KOPT-K1 (cell line): ENCODE measurements around the gene EFCC1.
A peak's percentile ranks its signal among the peaks of the same experiment; 100 is the strongest.

Experiments
- H3K27ac ChIP-seq: fragments of 200-600 bp; sonication (generic); 2 replicates; pipeline ENCODE4 v1.5.1; 2016; ENCODE audit warnings: antibody characterized with exemption, mild to moderate bottlenecking, low read depth, low read length; ENCODE audit not compliant: poor library complexity, severe bottlenecking
- H3K36me3 ChIP-seq: fragments of 200-600 bp; sonication (generic); 2 replicates; pipeline ENCODE4 v1.5.1; 2017; ENCODE audit warnings: antibody characterized with exemption, mild to moderate bottlenecking, low read length, moderate library complexity; ENCODE audit not compliant: insufficient read depth
- H3K9me3 ChIP-seq: fragments of 200-600 bp; sonication (generic); 2 replicates; pipeline ENCODE4 v1.5.1; 2017; ENCODE audit warnings: antibody characterized with exemption, low read length, mild to moderate bottlenecking; ENCODE audit not compliant: insufficient read depth, poor library complexity, severe bottlenecking

The EFCC1 gene

GRCh38 chr3:128991355-128991895, 9.7 kb upstream of the EFCC1 start:
- H3K36me3 ChIP-seq, result no peaks in the 10 kb centered on the region
- no peaks in the 10 kb centered on the region for H3K9me3 ChIP-seq
- no peak overlapping the region for H3K27ac ChIP-seq

GRCh38 chr3:128992926-128993460, 8.1 kb upstream of the EFCC1 start:
- Histone ChIP-seq H3K27ac (no peak overlapping the region), H3K9me3 (no peaks in the 10 kb centered on the region), H3K36me3 (no peaks in the 10 kb centered on the region)

- H3K27ac ChIP-seq, result peak within 1 kb of the TSS; percentile 43
- H3K9me3 ChIP-seq, result no peaks in the 10 kb centered on the region
- no peaks in the 10 kb centered on the region for H3K36me3 ChIP-seq
These were observed 7.5 kb upstream of the EFCC1 start, which contains the start of gene CFAP92 for GRCh38 chr3:128993461-128994172. TSS of gene CFAP92 (minus strand) at chr3:128994076. CDS start at chr3:128993304, 772 bp downstream.

- Histone ChIP-seq H3K36me3 (no peaks in the 10 kb centered on the region), H3K27ac (peak overlapping the region; percentile 43), H3K9me3 (no peaks in the 10 kb centered on the region)
These were observed 7.0 kb upstream of the EFCC1 start for GRCh38 chr3:128994173-128994512.

DNA sequence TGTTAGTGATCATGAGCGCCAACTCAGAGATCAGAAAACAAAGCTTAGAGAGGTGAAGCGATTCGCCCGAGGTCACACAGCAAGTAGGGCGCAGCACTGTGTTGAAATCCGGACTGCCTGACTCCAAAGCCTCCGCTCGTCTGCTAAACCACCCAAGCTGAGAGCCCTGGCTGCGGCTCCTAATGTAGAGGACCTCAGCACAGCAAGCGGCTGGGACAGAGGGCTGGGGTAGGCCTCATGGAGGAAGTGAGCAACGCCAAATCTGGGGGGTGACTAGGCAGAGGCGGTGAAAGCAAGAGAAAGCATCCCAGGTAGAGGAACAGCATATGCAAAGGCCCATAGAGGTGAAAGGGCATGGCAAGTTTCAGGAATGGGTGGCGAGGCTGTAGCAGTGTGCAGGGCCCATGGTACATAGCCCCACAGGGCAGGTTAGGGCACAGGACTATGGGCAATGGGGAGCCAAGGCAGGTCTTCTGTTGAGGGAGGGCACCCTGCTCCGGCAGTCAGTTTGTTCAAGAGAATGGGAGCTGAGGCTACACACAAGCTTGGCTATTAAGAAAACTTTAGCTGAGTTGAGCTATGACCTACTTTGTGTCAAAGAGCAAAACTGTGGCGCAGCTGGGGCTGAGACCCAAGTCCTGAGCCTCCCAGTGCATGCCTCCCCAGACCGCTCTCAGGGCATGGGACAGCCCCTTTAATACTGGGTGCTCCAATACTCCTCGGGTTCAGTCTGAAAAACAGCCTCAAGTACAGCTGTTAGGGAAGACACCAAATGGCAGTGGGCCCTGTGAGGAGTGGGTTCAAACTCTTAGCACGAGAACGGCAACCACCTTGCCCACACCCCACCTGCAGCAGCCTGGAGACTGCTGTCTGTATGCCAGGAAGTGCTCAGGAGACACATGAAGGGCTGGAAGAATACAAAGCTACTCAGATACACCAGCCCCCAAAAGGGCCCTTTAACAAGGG, 6.2 kb upstream of the EFCC1 start:
- no peaks in the 10 kb centered on the region for H3K36me3 ChIP-seq
- no peaks in the 10 kb centered on the region for H3K9me3 ChIP-seq
- peak overlapping the region; percentile 43 for H3K27ac ChIP-seq

- no peaks in the 10 kb centered on the region for H3K9me3 ChIP-seq
- H3K27ac ChIP-seq, result peak overlapping the region; percentile 43
- no peaks in the 10 kb centered on the region for H3K36me3 ChIP-seq
These were observed 5.4 kb upstream of the EFCC1 start for GRCh38 chr3:128995737-128996136.

DNA sequence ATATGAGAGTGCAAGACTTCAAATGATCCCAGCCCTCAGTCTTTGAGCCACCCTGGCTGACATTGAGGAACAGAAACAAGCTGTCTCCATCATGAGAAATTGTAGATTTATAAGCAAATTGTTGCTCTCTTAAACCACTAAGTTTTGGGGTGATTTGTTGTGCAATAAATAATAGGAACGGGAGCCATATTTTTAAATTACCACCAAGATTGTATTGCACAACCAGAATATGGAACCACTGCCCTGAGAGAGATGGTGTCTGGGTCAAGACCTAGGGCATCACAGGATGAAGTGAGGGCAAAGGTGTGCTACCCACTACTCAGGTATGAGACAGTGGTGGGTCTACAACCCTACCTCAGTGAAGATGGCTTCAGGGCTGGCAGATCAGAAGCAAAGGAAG, 4.9 kb upstream of the EFCC1 start:
- Histone ChIP-seq H3K9me3 (no peaks in the 10 kb centered on the region), H3K27ac (no peak overlapping the region), H3K36me3 (no peaks in the 10 kb centered on the region)

DNA sequence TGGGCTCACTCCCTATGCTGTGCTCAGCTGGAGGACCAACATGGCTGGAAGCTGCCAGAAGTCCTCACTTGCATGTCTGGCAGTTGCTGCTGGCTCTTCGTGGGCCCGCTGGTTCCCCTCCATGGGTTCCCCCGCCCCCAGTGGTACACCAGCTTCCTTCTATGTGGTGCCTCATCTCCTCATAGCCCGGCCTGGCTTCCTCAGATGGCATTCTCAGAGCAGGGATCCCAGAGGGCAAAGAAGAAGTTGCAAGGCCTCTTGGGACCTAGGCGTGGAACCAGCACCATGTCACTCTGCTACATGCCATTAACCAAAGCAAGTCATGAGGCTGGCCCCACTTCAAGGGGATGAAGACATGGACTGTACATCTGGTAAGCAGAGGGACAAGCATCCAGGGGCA, 4.4 kb upstream of the EFCC1 start:
- no peaks in the 10 kb centered on the region for H3K9me3 ChIP-seq
- no peaks in the 10 kb centered on the region for H3K36me3 ChIP-seq
- H3K27ac ChIP-seq, result no peak overlapping the region

DNA sequence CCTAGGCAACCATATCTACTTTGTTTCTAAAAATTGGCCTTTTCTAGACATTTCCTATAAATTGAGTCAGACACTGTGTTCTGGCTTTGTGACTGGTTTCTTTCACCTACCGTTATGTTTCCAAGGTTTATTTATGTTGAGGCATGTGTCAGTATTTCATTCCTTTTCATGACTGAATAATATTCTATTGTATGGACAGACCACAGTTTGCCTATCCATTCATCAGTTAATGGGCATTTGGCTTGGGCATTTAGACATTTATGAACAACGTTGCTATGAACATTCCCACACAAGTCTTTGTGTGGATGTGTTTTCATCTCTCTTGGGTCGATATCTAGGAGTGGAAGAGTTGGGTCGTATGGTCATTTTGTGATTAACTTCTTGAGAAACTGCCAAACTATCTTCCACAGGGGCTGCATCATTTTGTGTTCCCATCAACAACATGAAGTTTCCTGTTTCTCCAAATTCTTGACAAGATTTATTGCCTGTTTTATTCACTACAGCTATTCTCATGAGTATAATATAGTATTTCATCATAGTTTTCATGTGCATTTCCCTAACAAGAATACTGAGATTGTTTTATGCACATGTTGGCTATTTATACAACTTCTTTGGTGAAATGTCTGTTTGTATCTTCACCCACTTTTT, 3.5 kb upstream of the EFCC1 start:
- Histone ChIP-seq H3K27ac (no peak overlapping the region), H3K36me3 (no peaks in the 10 kb centered on the region), H3K9me3 (no peaks in the 10 kb centered on the region)

- no peaks in the 10 kb centered on the region for H3K9me3 ChIP-seq
- no peaks in the 10 kb centered on the region for H3K36me3 ChIP-seq
- H3K27ac ChIP-seq, result peak overlapping the region; percentile 56
These were observed 2.5 kb upstream of the EFCC1 start for GRCh38 chr3:128998561-128998960.

GRCh38 chr3:128999102-128999501, 2.0 kb upstream of the EFCC1 start:
- H3K27ac ChIP-seq, result peak overlapping the region; percentile 56
- no peaks in the 10 kb centered on the region for H3K9me3 ChIP-seq
- no peaks in the 10 kb centered on the region for H3K36me3 ChIP-seq

DNA sequence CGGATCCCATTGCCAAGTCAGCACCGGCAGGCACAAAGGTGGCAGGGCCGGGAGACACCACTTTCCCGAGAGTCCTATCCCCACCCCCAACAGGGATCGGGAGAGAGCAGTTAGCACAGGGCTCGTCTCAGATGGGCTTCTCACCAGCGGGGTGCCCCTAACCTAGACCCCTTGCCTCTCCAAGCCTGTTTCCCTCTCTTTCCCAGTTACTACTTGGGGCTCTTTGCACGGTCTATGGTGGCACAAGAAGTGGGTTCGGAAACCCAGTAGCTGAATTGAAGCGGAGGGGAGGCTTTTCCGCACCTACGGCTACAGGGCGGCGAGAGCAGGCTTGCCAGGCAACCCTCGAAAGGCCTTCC, 383 bp upstream of the EFCC1 start:
- H3K27ac ChIP-seq, result no peak overlapping the region
- H3K36me3 ChIP-seq, result no peaks in the 10 kb centered on the region
- H3K9me3 ChIP-seq, result no peaks in the 10 kb centered on the region

GRCh38 chr3:129001806-129002572, 885 bp downstream of the EFCC1 start:
- Histone ChIP-seq H3K36me3 (no peaks in the 10 kb centered on the region), H3K27ac (no peak overlapping the region), H3K9me3 (no peaks in the 10 kb centered on the region)
